Measurements from ENCODE around the gene NUMB. TPM values are rescaled to one million over a fixed set of nuclear protein-coding genes. Genes with fewer than 3 reads are reported as not detected.

NUMB gene
- total RNA-seq, 1 donor from 2014 or later, result 18.2 TPM

DNA sequence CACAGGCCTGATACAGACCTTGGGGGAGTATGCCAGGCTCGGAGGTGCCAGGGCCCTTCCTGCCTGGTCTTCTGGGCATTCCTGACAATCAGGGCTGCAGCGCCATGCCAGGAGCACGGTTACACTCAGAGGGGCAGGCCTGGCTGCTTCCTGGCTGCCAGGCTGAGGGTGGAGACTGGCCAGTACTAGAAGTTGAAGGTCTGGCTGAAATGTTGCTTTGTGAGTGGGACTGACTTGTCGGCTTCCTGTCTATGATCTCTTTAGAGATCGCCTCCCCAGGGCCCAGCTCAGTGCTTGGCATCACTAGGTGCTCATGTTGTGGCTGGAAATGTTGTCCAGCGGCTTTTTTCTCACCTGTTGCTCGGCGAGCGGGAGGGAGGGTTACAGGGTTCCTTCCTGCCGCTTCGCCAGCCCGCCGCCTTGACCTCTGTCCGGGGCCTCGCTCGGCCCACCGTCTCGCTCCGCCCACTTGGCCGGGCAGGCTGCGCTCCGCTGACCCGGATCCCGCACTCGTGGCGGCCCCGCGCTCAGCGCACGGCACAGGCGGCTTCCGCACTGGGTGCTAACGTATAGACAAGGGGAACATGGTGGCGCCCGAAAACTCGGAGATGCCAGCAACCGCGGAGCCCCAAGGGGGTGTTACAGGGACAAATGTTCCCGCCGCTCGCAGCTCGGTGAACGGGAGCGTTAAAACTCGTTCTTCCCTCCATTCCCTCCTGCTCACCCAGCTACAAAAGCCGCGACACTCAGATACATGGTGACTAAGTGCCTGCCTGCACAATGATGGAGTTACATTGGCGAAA lies 188.4 kb downstream of the NUMB start:
- peak overlapping the region; percentile 29 for H3K4me3 ChIP-seq (ENCODE audit: low read depth, low read length)
- no peaks in the 10 kb centered on the region for H3K27me3 ChIP-seq (ENCODE audit: control insufficient read depth, insufficient read depth, low read length)
- DNase-seq (ENCODE audit: low read depth) (peak; percentile 23), FAIRE-seq (no peak)
- H3K36me3 ChIP-seq (ENCODE audit: control insufficient read depth, insufficient read depth, low read length), result peaks cover 7% of the 10 kb centered on the region
- TF ChIP-seq, protein P1, sequence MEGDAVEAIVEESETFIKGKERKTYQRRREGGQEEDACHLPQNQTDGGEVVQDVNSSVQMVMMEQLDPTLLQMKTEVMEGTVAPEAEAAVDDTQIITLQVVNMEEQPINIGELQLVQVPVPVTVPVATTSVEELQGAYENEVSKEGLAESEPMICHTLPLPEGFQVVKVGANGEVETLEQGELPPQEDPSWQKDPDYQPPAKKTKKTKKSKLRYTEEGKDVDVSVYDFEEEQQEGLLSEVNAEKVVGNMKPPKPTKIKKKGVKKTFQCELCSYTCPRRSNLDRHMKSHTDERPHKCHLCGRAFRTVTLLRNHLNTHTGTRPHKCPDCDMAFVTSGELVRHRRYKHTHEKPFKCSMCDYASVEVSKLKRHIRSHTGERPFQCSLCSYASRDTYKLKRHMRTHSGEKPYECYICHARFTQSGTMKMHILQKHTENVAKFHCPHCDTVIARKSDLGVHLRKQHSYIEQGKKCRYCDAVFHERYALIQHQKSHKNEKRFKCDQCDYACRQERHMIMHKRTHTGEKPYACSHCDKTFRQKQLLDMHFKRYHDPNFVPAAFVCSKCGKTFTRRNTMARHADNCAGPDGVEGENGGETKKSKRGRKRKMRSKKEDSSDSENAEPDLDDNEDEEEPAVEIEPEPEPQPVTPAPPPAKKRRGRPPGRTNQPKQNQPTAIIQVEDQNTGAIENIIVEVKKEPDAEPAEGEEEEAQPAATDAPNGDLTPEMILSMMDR (IDR thresholded peaks at IDR 0.05; ENCODE audit: insufficient read depth, low read length, severe bottlenecking), result no peak

DNA sequence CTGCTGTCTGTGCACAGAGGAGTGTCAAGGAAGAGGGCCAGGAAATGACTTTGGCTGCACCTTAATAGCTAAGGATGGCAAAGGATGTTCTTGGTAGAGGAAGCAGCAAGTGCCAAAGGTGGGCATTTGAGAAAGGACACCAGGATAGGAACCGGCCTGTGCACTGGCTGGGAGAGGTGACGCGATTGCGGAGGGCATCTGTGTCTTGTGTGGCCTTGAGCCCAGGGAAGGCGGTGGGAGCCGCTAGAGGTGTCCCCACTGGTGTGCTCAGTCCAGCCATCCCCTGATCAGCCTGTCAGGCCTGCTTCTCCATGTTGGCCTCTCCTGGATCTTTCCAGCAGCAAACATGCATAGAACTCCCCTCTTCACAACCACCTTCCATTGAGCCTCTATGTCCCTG lies 190.9 kb downstream of the NUMB start:
- DNase-seq (ENCODE audit: low read depth) (no peak), FAIRE-seq (no peak)
- Histone ChIP-seq H3K27me3 (ENCODE audit: control insufficient read depth, insufficient read depth, low read length) (no peaks in the 10 kb centered on the region), H3K36me3 (ENCODE audit: control insufficient read depth, insufficient read depth, low read length) (peaks cover 5% of the 10 kb centered on the region), H3K4me3 (ENCODE audit: low read depth, low read length) (no peak overlapping the region)
- TF ChIP-seq, protein P1 (IDR thresholded peaks at IDR 0.05; ENCODE audit: insufficient read depth, low read length, severe bottlenecking), result no peak

DNA sequence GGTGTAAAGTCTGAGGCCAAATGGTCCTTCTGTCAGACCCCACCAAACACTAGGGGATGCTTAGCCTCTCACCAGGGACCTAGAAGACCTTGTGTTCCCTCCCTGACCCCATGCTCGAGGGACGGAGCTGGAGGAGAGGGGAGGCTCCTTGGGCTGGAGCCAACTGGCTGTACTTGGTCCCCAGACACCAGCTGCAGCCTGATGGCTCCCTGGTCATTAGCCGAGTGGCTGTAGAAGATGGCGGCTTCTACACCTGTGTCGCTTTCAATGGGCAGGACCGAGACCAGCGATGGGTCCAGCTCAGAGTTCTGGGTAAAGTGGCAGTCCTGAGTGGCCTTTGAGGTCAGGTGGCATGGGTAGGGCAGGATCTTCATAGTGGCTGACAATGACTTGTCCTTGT lies 192.0 kb downstream of the NUMB start:
- H3K36me3 ChIP-seq (ENCODE audit: control insufficient read depth, insufficient read depth, low read length), result peaks cover 5% of the 10 kb centered on the region
- TF ChIP-seq, protein P1 (IDR thresholded peaks at IDR 0.05; ENCODE audit: insufficient read depth, low read length, severe bottlenecking), result no peak
- no peaks in the 10 kb centered on the region for H3K27me3 ChIP-seq (ENCODE audit: control insufficient read depth, insufficient read depth, low read length)
- DNase-seq (ENCODE audit: low read depth) (no peak), FAIRE-seq (no peak)
- no peak overlapping the region for H3K4me3 ChIP-seq (ENCODE audit: low read depth, low read length)

DNA sequence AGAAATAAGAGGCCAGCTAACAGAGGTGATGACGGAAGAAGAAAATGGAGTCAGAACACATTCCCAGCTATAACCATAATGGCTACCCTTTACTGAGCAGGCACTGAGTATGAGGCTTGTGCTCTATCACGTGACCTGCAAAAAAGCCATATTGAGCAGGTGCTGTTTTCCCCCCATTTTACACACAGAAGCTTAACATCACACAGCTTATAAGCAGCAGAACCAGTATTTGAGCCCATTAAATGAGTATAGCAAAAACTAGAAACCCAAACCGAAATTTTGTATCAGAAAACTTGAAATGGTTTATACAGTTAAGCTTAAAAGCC lies 192.7 kb downstream of the NUMB start:
- DNase-seq (ENCODE audit: low read depth) (no peak), FAIRE-seq (no peak)
- H3K36me3 ChIP-seq (ENCODE audit: control insufficient read depth, insufficient read depth, low read length), result peaks cover 7% of the 10 kb centered on the region
- TF ChIP-seq, protein P1 (IDR thresholded peaks at IDR 0.05; ENCODE audit: insufficient read depth, low read length, severe bottlenecking), result no peak
- H3K4me3 ChIP-seq (ENCODE audit: low read depth, low read length), result no peak overlapping the region
- H3K27me3 ChIP-seq (ENCODE audit: control insufficient read depth, insufficient read depth, low read length), result no peaks in the 10 kb centered on the region

DNA sequence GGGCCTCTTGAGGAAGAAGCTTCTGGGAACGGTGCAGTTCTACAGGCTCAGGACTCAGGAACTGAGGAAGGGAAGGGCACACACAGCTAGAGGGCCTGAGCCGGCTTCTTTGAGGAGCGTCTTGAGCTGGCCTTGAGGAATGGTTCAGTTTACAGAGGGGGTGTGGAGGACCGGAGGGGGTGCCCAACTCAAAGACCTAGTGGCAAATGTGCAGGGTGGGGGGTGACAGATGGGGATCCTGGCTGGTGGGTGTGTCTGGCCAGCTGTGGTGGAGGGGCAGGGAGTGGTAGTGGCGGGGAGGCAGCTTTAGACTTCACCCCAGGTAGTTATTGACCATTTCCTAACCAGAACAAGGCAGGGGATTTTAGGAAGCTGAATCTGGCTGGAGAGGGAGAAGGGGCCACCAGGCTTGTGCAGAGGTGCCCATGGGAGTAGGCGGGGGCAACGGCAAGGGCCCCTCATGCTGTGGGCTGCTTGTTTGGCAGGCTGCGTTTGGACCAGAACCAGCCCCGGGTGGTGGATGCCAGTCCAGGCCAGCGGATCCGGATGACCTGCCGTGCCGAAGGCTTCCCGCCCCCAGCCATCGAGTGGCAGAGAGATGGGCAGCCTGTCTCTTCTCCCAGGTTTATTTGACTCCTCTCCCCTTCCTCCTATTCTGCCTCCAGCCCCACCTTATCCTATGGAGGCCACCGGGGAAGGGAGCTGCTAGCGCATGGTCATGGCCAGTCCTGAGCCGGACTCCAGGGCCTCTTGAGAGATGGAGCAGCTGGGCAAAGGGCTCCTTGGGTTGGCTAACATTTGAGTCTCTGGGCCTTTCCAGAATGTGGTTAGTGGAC lies 193.2 kb downstream of the NUMB start:
- TF ChIP-seq, protein P1 (IDR thresholded peaks at IDR 0.05; ENCODE audit: insufficient read depth, low read length, severe bottlenecking), result no peak
- DNase-seq (ENCODE audit: low read depth), result no peak
- no peak overlapping the region for H3K4me3 ChIP-seq (ENCODE audit: low read depth, low read length)
- peaks cover 8% of the 10 kb centered on the region for H3K36me3 ChIP-seq (ENCODE audit: control insufficient read depth, insufficient read depth, low read length)
- no peak for FAIRE-seq
- no peaks in the 10 kb centered on the region for H3K27me3 ChIP-seq (ENCODE audit: control insufficient read depth, insufficient read depth, low read length)
